HG03196 (cell line): ENCODE measurements around the gene BABAM2.

Source experiments
- ATAC-seq: cut with Tn5 transposase; IDR thresholded peaks from one replicate; pipeline ENCODE4 v1.9.1; 2021; ENCODE audit not compliant: unreplicated experiment

BABAM2 gene

GRCh38 chr2:28387082-28387960 is 496.8 kb downstream of the BABAM2 start:
- ATAC-seq: no peak
